HG03095 (cell line): ENCODE results near the gene TIAM2.

Experiments used
- ATAC-seq: cut with Tn5 transposase; IDR thresholded peaks from one replicate; pipeline ENCODE4 v1.9.1; 2021; ENCODE audit warnings: moderate library complexity; ENCODE audit not compliant: unreplicated experiment

The TIAM2 gene

GRCh38 chr6:155023717-155024116 lies 28.6 kb downstream of the TIAM2 start:
- ATAC-seq: no peak

GRCh38 chr6:155024391-155025027 lies 29.4 kb downstream of the TIAM2 start:
- no peak for ATAC-seq

GRCh38 chr6:155026022-155026705 lies 31.0 kb downstream of the TIAM2 start:
- ATAC-seq: no peak

GRCh38 chr6:155026706-155027045 lies 31.6 kb downstream of the TIAM2 start:
- no peak for ATAC-seq

- ATAC-seq: no peak
These were observed 35.1 kb downstream of the TIAM2 start for GRCh38 chr6:155030148-155030720.

GRCh38 chr6:155031091-155031490 lies 36.0 kb downstream of the TIAM2 start:
- no peak for ATAC-seq

- ATAC-seq: no peak
These were observed 38.1 kb downstream of the TIAM2 start for GRCh38 chr6:155033021-155033791.

- ATAC-seq: no peak
These were observed 41.8 kb downstream of the TIAM2 start for GRCh38 chr6:155036907-155037306.

GRCh38 chr6:155038104-155038503 lies 43.0 kb downstream of the TIAM2 start:
- no peak for ATAC-seq

- ATAC-seq: no peak
These were observed 43.4 kb downstream of the TIAM2 start for GRCh38 chr6:155038527-155038926.

- no peak for ATAC-seq
These were observed 44.5 kb downstream of the TIAM2 start for GRCh38 chr6:155039618-155040017.

GRCh38 chr6:155040154-155040553 lies 45.0 kb downstream of the TIAM2 start:
- ATAC-seq: no peak

GRCh38 chr6:155040901-155041650 lies 46.0 kb downstream of the TIAM2 start:
- ATAC-seq: no peak

GRCh38 chr6:155041741-155042279 lies 46.7 kb downstream of the TIAM2 start:
- ATAC-seq: no peak

- ATAC-seq: no peak
These were observed 47.9 kb downstream of the TIAM2 start for GRCh38 chr6:155042983-155043382.

- ATAC-seq: no peak
These were observed 50.7 kb downstream of the TIAM2 start for GRCh38 chr6:155045561-155046404.

- ATAC-seq: no peak
These were observed 52.4 kb downstream of the TIAM2 start for GRCh38 chr6:155047523-155047922.

- peak; percentile 88 for ATAC-seq
These were observed 55.2 kb downstream of the TIAM2 start for GRCh38 chr6:155050311-155050710.

- no peak for ATAC-seq
These were observed 59.6 kb downstream of the TIAM2 start for GRCh38 chr6:155054491-155055250.
